ENCODE data around the gene PLXDC2. TPM values are rescaled to one million over a fixed set of nuclear protein-coding genes. Genes with fewer than 3 reads are reported as not detected.

Gene PLXDC2
- total and polyA plus RNA-seq, 11 donors: 3.4 to 36.4 (median 17.1) TPM

DNA sequence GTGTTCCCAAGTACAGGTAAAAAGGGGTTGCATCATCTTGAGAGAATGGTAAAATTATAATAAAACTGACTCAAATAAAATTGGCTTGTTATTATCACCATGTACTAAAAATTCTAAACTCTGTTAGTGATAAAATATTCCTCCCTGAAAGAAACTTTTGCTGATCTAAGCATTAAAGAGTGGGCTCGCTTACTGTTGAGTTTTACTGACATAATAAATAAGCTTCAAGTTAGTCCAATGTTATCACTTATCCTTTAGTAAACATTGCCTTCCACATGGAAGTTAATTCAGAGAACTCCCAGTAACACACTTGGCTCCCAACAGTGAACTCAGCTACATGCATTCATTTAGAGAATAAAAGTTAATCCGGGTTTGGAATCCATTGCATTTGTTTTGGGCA is 456.4 kb downstream of the PLXDC2 start:
- 49 to 87% (median 79%) methylated on average over 2 of the region's 2 CpGs for WGBS, 4 donors
- no peak overlapping the region for H3K4me3 ChIP-seq
- peaks cover 0 to 3% (median 0%) of the 10 kb centered on the region in 9 donors for H3K36me3 ChIP-seq
- H3K27me3 ChIP-seq: no peaks in the 10 kb centered on the region
- ATAC-seq (no peak), DNase-seq (no peak)
- no peaks in the 10 kb centered on the region for H3K9me3 ChIP-seq
- peaks cover 0 to 3% (median 0%) of the 10 kb centered on the region in 12 donors for H3K4me1 ChIP-seq
- TF ChIP-seq POLR2A (IDR thresholded peaks at IDR 0.05): no peak
- TF ChIP-seq CTCF (IDR thresholded peaks at IDR 0.05): no peak
- H3K27ac ChIP-seq: no peak overlapping the region
- intact Hi-C loops (cut with DNase I): loop anchor here in 1 of 10 donors (10.0 kb wide), 1 partner anchor 458 kb away; the partner anchor contains the start of gene PLXDC2

- ATAC-seq: no peak
Measured at GRCh38 chr10:20274571-20274970, 458.3 kb downstream of the PLXDC2 start.

GRCh38 chr10:20276127-20276979 is 460.1 kb downstream of the PLXDC2 start:
- 86 to 94% (median 93%) methylated on average over 6 of the region's 6 CpGs for WGBS, 4 donors
- intact Hi-C loops (cut with DNase I): loop anchor here in 1 of 10 donors (10.0 kb wide), 1 partner anchor 462 kb away; the partner anchor contains the start of gene PLXDC2
- H3K4me3 ChIP-seq: no peak overlapping the region
- no peak for ATAC-seq
- H3K27ac ChIP-seq: no peak overlapping the region
- DNase-seq: no peak
- H3K27me3 ChIP-seq: no peaks in the 10 kb centered on the region
- peaks cover 0 to 22% (median 8%) of the 10 kb centered on the region in 9 donors for H3K36me3 ChIP-seq
- H3K4me1 ChIP-seq: no peaks in the 10 kb centered on the region
- no peaks in the 10 kb centered on the region for H3K9me3 ChIP-seq
- no peak for TF ChIP-seq POLR2A (IDR thresholded peaks at IDR 0.05)
- TF ChIP-seq CTCF (IDR thresholded peaks at IDR 0.05): no peak

More at GRCh38 chr10:20274571-20274970, 458.3 kb downstream of the PLXDC2 start:
- no peaks in the 10 kb centered on the region for H3K4me1 ChIP-seq
- TF ChIP-seq POLR2A (IDR thresholded peaks at IDR 0.05): no peak
- no peak for TF ChIP-seq CTCF (IDR thresholded peaks at IDR 0.05)
- H3K9me3 ChIP-seq: no peaks in the 10 kb centered on the region
- H3K27ac ChIP-seq: no peak overlapping the region
- DNase-seq: no peak
- 66 to 83% (median 78%) methylated on average over 3 of the region's 3 CpGs for WGBS, 4 donors
- no peaks in the 10 kb centered on the region for H3K27me3 ChIP-seq
- intact Hi-C loops (cut with DNase I): loop anchor here in 1 of 10 donors (10.0 kb wide), 1 partner anchor 460 kb away; the partner anchor contains the start of gene PLXDC2
- H3K4me3 ChIP-seq: no peak overlapping the region
- peaks cover 0 to 7% (median 0%) of the 10 kb centered on the region in 9 donors for H3K36me3 ChIP-seq

DNA sequence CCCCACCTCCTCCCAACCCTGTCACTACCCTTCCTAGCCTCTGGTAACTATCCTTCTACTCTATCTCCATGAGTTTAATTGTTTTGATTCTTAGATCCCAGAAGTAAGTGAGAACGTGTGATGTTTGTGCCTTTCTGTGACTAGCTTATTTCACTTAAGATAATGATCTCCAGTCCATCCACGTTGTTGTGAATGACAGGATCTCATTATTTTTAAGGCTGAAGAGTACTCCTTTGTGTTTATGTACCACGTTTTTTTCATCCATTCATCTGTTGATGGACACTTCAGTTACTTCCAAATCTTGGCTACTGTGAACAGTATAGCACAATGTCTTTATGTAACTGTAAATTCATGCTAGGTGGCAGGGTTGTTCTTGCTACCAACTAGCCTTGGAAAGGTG is 461.6 kb downstream of the PLXDC2 start:
- H3K4me1 ChIP-seq: no peaks in the 10 kb centered on the region
- DNase-seq: no peak
- peaks cover 0 to 28% (median 11%) of the 10 kb centered on the region in 9 donors for H3K36me3 ChIP-seq
- ATAC-seq: no peak
- TF ChIP-seq POLR2A (IDR thresholded peaks at IDR 0.05) (no peak), CTCF (IDR thresholded peaks at IDR 0.05) (no peak)
- H3K27ac ChIP-seq: no peak overlapping the region
- WGBS, 4 donors: 51 to 62% (median 57%) methylated on average over 3 of the region's 3 CpGs
- intact Hi-C loops (cut with DNase I): loop anchor here in 1 of 10 donors (10.0 kb wide), 1 partner anchor 463 kb away; the partner anchor contains the start of gene PLXDC2
- H3K27me3 ChIP-seq: no peaks in the 10 kb centered on the region
- H3K9me3 ChIP-seq: no peaks in the 10 kb centered on the region
- H3K4me3 ChIP-seq: no peak overlapping the region

Measured in heart left ventricle (tissue), 16 donors.